Tibial nerve (tissue), 4 donors: ENCODE measurements around the gene PRKCD. TPM values are rescaled to one million over a fixed set of nuclear protein-coding genes. Genes with fewer than 3 reads are reported as not detected.

Experiments used
- DNase-seq, 2 donors: peaks; one replicate each; pipeline ENCODE4 v3.0.0-alpha.2; 2019; ENCODE audit warnings: low spot score in 2 of 2
- H3K27ac ChIP-seq, 4 donors: fragments of 200-600 bp; sonication (generic) in 3 of 4; one replicate each; pipeline ENCODE4 v1.5.1; 2017 to 2019; ENCODE audit warnings: mild to moderate bottlenecking in 1 of 4
- H3K27me3 ChIP-seq, 2 donors: fragments of 200-600 bp; sonication (generic) in 1 of 2; one replicate each; pipeline versions ENCODE4 v1.5.1 to v1.6.0; 2017 to 2019
- H3K36me3 ChIP-seq, 3 donors: fragments of 200-600 bp; sonication (generic); one replicate each; pipeline ENCODE4 v1.5.1; 2018 to 2019
- H3K4me1 ChIP-seq, 4 donors: fragments of 200-600 bp; sonication (generic) in 3 of 4; one replicate each; pipeline ENCODE4 v1.5.1; 2017 to 2019
- H3K4me3 ChIP-seq, 4 donors: fragments of 200-600 bp; sonication (generic) in 3 of 4; one replicate each; pipeline ENCODE4 v1.5.1; 2017 to 2019; ENCODE audit warnings: mild to moderate bottlenecking in 1 of 4, moderate library complexity in 1 of 4
- H3K9me3 ChIP-seq, 4 donors: fragments of 200-600 bp; sonication (generic) in 3 of 4; one replicate each; pipeline ENCODE4 v1.5.1; 2017 to 2019
- EP300 ChIP-seq, 2 donors: sonication (generic); formaldehyde crosslinking; IDR thresholded peaks; one replicate each; pipeline ENCODE4 v1.6.1; 2017; ENCODE audit warnings: antibody characterized with exemption in 2 of 2, mild to moderate bottlenecking in 1 of 2
- POLR2A ChIP-seq, 2 donors: fragments of 450-650 bp; IDR thresholded peaks; one replicate each; pipeline ENCODE4 v1.6.1; 2017; ENCODE audit warnings: antibody characterized with exemption in 2 of 2, mild to moderate bottlenecking in 2 of 2, moderate library complexity in 2 of 2
- WGBS, 2 donors: methylation state at CpG; one replicate each; pipeline ENCODE4 v1.1.5; 2018; 5-methylcytosine and 5-hydroxymethylcytosine counted together
- total RNA-seq, 4 donors: library from RNA; depleted of rRNA; stranded (reverse); fragments of >200 nt; gene quantifications; one replicate each; pipeline ENCODE4 v1.1.0, GENCODE V29; 2016
- TF ChIP-seq, protein P1 (sequence below), 5 experiments: fragments of 200-600 bp in 3 of 5; fragments of 450-650 bp in 2 of 5; sonication (generic) in 3 of 5; IDR thresholded peaks; one replicate each; pipeline ENCODE4 v1.5.1; 2016 to 2019; ENCODE audit warnings: antibody characterized with exemption in 5 of 5, mild to moderate bottlenecking in 3 of 5, moderate library complexity in 2 of 5

Gene PRKCD
- total RNA-seq, 4 donors from 2014 or later, result 13.5 to 30.6 (median 19.9) TPM

- no peak overlapping the region for H3K27ac ChIP-seq
- H3K9me3 ChIP-seq, result no peaks in the 10 kb centered on the region
- TF ChIP-seq, protein P1, sequence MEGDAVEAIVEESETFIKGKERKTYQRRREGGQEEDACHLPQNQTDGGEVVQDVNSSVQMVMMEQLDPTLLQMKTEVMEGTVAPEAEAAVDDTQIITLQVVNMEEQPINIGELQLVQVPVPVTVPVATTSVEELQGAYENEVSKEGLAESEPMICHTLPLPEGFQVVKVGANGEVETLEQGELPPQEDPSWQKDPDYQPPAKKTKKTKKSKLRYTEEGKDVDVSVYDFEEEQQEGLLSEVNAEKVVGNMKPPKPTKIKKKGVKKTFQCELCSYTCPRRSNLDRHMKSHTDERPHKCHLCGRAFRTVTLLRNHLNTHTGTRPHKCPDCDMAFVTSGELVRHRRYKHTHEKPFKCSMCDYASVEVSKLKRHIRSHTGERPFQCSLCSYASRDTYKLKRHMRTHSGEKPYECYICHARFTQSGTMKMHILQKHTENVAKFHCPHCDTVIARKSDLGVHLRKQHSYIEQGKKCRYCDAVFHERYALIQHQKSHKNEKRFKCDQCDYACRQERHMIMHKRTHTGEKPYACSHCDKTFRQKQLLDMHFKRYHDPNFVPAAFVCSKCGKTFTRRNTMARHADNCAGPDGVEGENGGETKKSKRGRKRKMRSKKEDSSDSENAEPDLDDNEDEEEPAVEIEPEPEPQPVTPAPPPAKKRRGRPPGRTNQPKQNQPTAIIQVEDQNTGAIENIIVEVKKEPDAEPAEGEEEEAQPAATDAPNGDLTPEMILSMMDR (IDR thresholded peaks at IDR 0.05), result no peak
- TF ChIP-seq POLR2A (IDR thresholded peaks at IDR 0.05) (no peak), EP300 (IDR thresholded peaks at IDR 0.05) (no peak)
- peaks cover 0 to 64% (median 28%) of the 10 kb centered on the region in 3 donors for H3K36me3 ChIP-seq
- no peak for DNase-seq
- H3K4me3 ChIP-seq, result no peak overlapping the region
- H3K4me1 ChIP-seq, result peaks cover 0 to 5% (median 0%) of the 10 kb centered on the region in 4 donors
- WGBS, 2 donors, result 77% methylated on average over 5 of the region's 5 CpGs
- no peaks in the 10 kb centered on the region for H3K27me3 ChIP-seq
These were observed 63.0 kb downstream of the PRKCD start for GRCh38 chr3:53224026-53224425.

DNA sequence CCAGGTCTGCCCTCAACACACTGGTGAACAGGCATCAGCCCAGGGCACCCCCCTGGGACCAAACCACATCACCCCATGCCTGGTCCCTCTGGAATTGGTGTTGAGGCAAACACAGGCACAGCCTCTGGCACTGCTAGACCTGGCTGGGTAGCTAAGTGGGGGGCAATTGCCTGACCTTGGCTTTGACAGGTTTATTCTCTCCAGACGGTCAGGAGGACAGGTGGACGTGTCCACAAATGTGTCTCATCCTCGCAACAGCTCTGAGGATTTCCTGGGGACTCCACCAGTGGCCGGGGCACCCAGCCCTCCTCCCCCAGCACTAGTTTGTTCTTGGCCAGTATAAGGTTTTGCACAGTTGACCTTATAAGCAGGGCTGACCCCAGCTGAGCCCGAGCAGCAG lies 63.5 kb downstream of the PRKCD start:
- no peaks in the 10 kb centered on the region for H3K27me3 ChIP-seq
- 54 to 73% methylated on average over 3 to 5 of the region's 5 CpGs for WGBS, 2 donors
- no peak for TF ChIP-seq POLR2A (IDR thresholded peaks at IDR 0.05)
- no peak for TF ChIP-seq EP300 (IDR thresholded peaks at IDR 0.05)
- H3K4me3 ChIP-seq, result no peak overlapping the region
- H3K27ac ChIP-seq, result no peak overlapping the region
- H3K4me1 ChIP-seq, result peaks cover 0 to 5% (median 0%) of the 10 kb centered on the region in 4 donors
- DNase-seq, result no peak
- H3K36me3 ChIP-seq, result peaks cover 0 to 69% (median 31%) of the 10 kb centered on the region in 3 donors
- H3K9me3 ChIP-seq, result no peaks in the 10 kb centered on the region

GRCh38 chr3:53225181-53225580 lies 64.2 kb downstream of the PRKCD start:
- WGBS, 2 donors, result 87 to 90% methylated on average over 6 of the region's 6 CpGs
- no peak for DNase-seq
- Histone ChIP-seq H3K36me3 (peaks cover 2 to 76% (median 37%) of the 10 kb centered on the region in 3 donors), H3K9me3 (no peaks in the 10 kb centered on the region), H3K27ac (no peak overlapping the region), H3K4me3 (no peak overlapping the region), H3K4me1 (no peaks in the 10 kb centered on the region), H3K27me3 (no peaks in the 10 kb centered on the region)
- no peak for TF ChIP-seq EP300 (IDR thresholded peaks at IDR 0.05)
- TF ChIP-seq POLR2A (IDR thresholded peaks at IDR 0.05), result no peak
- TF ChIP-seq, protein P1 (IDR thresholded peaks at IDR 0.05), result no peak

DNA sequence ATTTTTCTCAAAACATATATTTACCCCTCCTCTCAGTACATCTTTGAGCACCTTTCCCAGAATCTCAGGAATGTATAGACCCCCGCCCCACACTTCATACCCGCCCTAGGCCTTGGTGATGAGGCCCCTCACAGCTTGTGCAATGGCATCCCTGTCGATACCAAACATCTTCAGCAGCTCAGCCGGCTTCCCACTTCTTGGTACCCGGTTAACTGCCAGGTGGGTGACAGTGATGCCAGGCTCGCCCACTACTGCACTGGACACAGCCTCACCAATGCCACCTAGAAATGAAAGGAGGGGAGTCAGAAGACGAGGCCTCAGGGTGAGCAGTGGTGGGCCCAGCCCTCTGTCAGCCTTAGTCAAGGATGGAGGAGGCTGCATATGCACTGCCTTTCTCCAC lies 64.6 kb downstream of the PRKCD start:
- 78 to 90% methylated on average over 7 of the region's 7 CpGs for WGBS, 2 donors
- H3K36me3 ChIP-seq, result peaks cover 5 to 81% (median 39%) of the 10 kb centered on the region in 3 donors
- no peak for DNase-seq

GRCh38 chr3:53226142-53226840 lies 65.3 kb downstream of the PRKCD start:
- Histone ChIP-seq H3K4me3 (no peak overlapping the region), H3K9me3 (no peaks in the 10 kb centered on the region), H3K27ac (no peak overlapping the region), H3K27me3 (no peaks in the 10 kb centered on the region), H3K4me1 (no peaks in the 10 kb centered on the region), H3K36me3 (peaks cover 5 to 87% (median 40%) of the 10 kb centered on the region in 3 donors)
- TF ChIP-seq EP300 (IDR thresholded peaks at IDR 0.05) (no peak), POLR2A (IDR thresholded peaks at IDR 0.05) (no peak)
- TF ChIP-seq, protein P1 (IDR thresholded peaks at IDR 0.05), result no peak
- 71 to 85% methylated on average over 11 to 12 of the region's 12 CpGs for WGBS, 2 donors
- DNase-seq, result no peak

More for the DNA sequence above, 64.6 kb downstream of the PRKCD start:
- Histone ChIP-seq H3K4me1 (no peaks in the 10 kb centered on the region), H3K9me3 (no peaks in the 10 kb centered on the region), H3K4me3 (no peak overlapping the region), H3K27me3 (no peaks in the 10 kb centered on the region), H3K27ac (no peak overlapping the region)
- no peak for TF ChIP-seq EP300 (IDR thresholded peaks at IDR 0.05)
- TF ChIP-seq POLR2A (IDR thresholded peaks at IDR 0.05), result no peak
- TF ChIP-seq, protein P1 (IDR thresholded peaks at IDR 0.05), result no peak
